ENCODE results near the gene RPS21. TPM values are rescaled to one million over a fixed set of nuclear protein-coding genes. Genes with fewer than 3 reads are reported as not detected.
"Not testable (repeated sequence)": the region's sequence is repeated elsewhere in the genome, so short reads cannot be mapped to it uniquely, and the experiment has no call there.

RPS21 gene
- total RNA-seq, 1 experiment from 2014 or later: 2,894 TPM

GRCh38 chr20:62425281-62426058, 38.6 kb downstream of the RPS21 start:
- DNase-seq (ENCODE audit: low read depth): no peak

GRCh38 chr20:62426059-62426348, 39.1 kb downstream of the RPS21 start:
- DNase-seq (ENCODE audit: low read depth): not testable (repeated sequence)

GRCh38 chr20:62426699-62427131, 39.8 kb downstream of the RPS21 start:
- no peak for DNase-seq (ENCODE audit: low read depth)

GRCh38 chr20:62427172-62428001, 40.5 kb downstream of the RPS21 start, which contains the start of gene RBBP8NL:
RBBP8NL (minus strand) TSS chr20:62427539; CDS start chr20:62419647, 7,892 bp downstream.
- no peak for DNase-seq (ENCODE audit: low read depth)

GRCh38 chr20:62428002-62428372, 41.1 kb downstream of the RPS21 start:
- no peak for DNase-seq (ENCODE audit: low read depth)

- no peak for DNase-seq (ENCODE audit: low read depth)
These were observed 41.7 kb downstream of the RPS21 start for GRCh38 chr20:62428396-62429295.

GRCh38 chr20:62429455-62430310, 42.8 kb downstream of the RPS21 start:
- DNase-seq (ENCODE audit: low read depth): no peak

- DNase-seq (ENCODE audit: low read depth): no peak
These were observed 43.5 kb downstream of the RPS21 start for GRCh38 chr20:62430311-62430853.

- no peak for DNase-seq (ENCODE audit: low read depth)
These were observed 44.1 kb downstream of the RPS21 start for GRCh38 chr20:62430866-62431447.

GRCh38 chr20:62433658-62434497, 47.0 kb downstream of the RPS21 start:
- DNase-seq (ENCODE audit: low read depth): no peak

- DNase-seq (ENCODE audit: low read depth): no peak
These were observed 49.8 kb downstream of the RPS21 start for GRCh38 chr20:62436692-62437091.

- DNase-seq (ENCODE audit: low read depth): no peak
These were observed 50.6 kb downstream of the RPS21 start for GRCh38 chr20:62437496-62437895.

GRCh38 chr20:62437927-62438326, 51.0 kb downstream of the RPS21 start:
- no peak for DNase-seq (ENCODE audit: low read depth)

Other genes with a start within 250 kb of the RPS21 start
- 722 and 899 TPM in 2 replicates for gene PSMA7, start 243.7 kb upstream of the RPS21 start, total RNA-seq (2014; rRNA removed; shearing (Covaris generic))
- 10.1 and 10.3 TPM in 2 replicates for gene SS18L1, start 243.3 kb upstream of the RPS21 start, total RNA-seq (2014; rRNA removed; shearing (Covaris generic))
- 13.3 and 23.0 TPM in 2 replicates for gene MTG2, start 204.1 kb upstream of the RPS21 start, total RNA-seq (2014; rRNA removed; shearing (Covaris generic))
- gene HRH3, start 166.8 kb upstream of the RPS21 start, total RNA-seq (2014; rRNA removed; shearing (Covaris generic)): not detected in 2 replicates
- gene OSBPL2, start 148.6 kb upstream of the RPS21 start, total RNA-seq (2014; rRNA removed; shearing (Covaris generic)): 9.4 and 10.2 TPM in 2 replicates
- gene ADRM1, start 84.1 kb upstream of the RPS21 start, total RNA-seq (2014; rRNA removed; shearing (Covaris generic)): 390 and 470 TPM in 2 replicates
- gene LAMA5, start 19.8 kb upstream of the RPS21 start, total RNA-seq (2014; rRNA removed; shearing (Covaris generic)): 3.1 and 9.6 TPM in 2 replicates
- gene CABLES2, start 20.2 kb downstream of the RPS21 start, total RNA-seq (2014; rRNA removed; shearing (Covaris generic)): 2.0 and 3.8 TPM in 2 replicates
- not detected in 2 replicates for gene RBBP8NL, start 40.4 kb downstream of the RPS21 start, total RNA-seq (2014; rRNA removed; shearing (Covaris generic))
- gene GATA5, start 88.9 kb downstream of the RPS21 start, total RNA-seq (2014; rRNA removed; shearing (Covaris generic)): not detected in 2 replicates